H1 (cell line): ENCODE results near the gene DENND4B. TPM values are rescaled to one million over a fixed set of nuclear protein-coding genes. Genes with fewer than 3 reads are reported as not detected.
A peak's percentile ranks its signal among the peaks of the same experiment; 100 is the strongest.

Experiments
- CTCF ChIA-PET: fragments of 300-600 bp; sonication (Branson Sonifier 250); formaldehyde crosslinking; loops from one replicate; lab custom pipeline; 2021; ENCODE audit not compliant: partially characterized antibody; lab: Charles Lee
- POLR2A ChIA-PET: fragments of 300-600 bp; sonication (Branson Sonifier 250); formaldehyde crosslinking; loops from one replicate; lab custom pipeline; 2021; ENCODE audit warnings: inconsistent platforms; ENCODE audit not compliant: partially characterized antibody; lab: Charles Lee
- DNase-seq, 2 experiments: peaks; one replicate each; pipeline versions ENCODE4 v3.0.0 to v3.0.0-alpha.2; 2010 to 2022; ENCODE audit warnings: low spot score in 2 of 2, low read depth in 1 of 2, mixed read lengths in 1 of 2
- FAIRE-seq: peaks from 2 replicates; lab custom pipeline; 2011; peaks lifted over from hg19 to GRCh38; lab: Jason Lieb, UNC
- H2AFZ ChIP-seq: 2 replicates; pipeline ENCODE4 v1.8.1; 2012; ENCODE audit warnings: low read length, inconsistent platforms
- H2AK5ac ChIP-seq: 2 replicates; pipeline ENCODE4 v1.6.1; 2013; ENCODE audit warnings: low read depth, low read length
- H2BK120ac ChIP-seq: replicated peaks from 2 replicates; pipeline ENCODE3; 2013; ENCODE audit warnings: low read depth, low read length, inconsistent platforms
- H2BK12ac ChIP-seq: 2 replicates; pipeline ENCODE4 v1.6.1; 2013; ENCODE audit warnings: low read depth, low read length
- H2BK15ac ChIP-seq: 2 replicates; pipeline ENCODE4 v1.6.1; 2013; ENCODE audit warnings: low read length
- H2BK20ac ChIP-seq: 2 replicates; pipeline ENCODE4 v1.6.1; 2013; ENCODE audit warnings: low read length
- H2BK5ac ChIP-seq: 2 replicates; pipeline ENCODE4 v1.6.1; 2013; ENCODE audit warnings: low read depth, low read length
- H3K14ac ChIP-seq: 2 replicates; pipeline ENCODE4 v1.6.1; 2013; ENCODE audit warnings: inconsistent platforms; ENCODE audit not compliant: insufficient read length
- H3K18ac ChIP-seq: 2 replicates; pipeline ENCODE4 v1.6.1; 2013; ENCODE audit warnings: low read length; ENCODE audit errors: extremely low read depth
- H3K23ac ChIP-seq: 2 replicates; pipeline ENCODE4 v1.6.1; 2013; ENCODE audit warnings: inconsistent platforms; ENCODE audit not compliant: insufficient read length
- H3K23me2 ChIP-seq: 2 replicates; pipeline ENCODE4 v1.6.1; 2013; ENCODE audit warnings: low read depth, low read length
- H3K27ac ChIP-seq: 2 replicates; pipeline ENCODE4 v1.6.1; 2011; ENCODE audit warnings: low read depth, low read length, inconsistent platforms
- H3K27me3 ChIP-seq, 4 experiments: replicated peaks in 1 of 4; 1 replicate in 1 of 4; 2 replicates in 3 of 4; pipeline versions ENCODE4 v1.6.1 to v1.8.1; 2011 to 2013; ENCODE audit warnings: low read length in 3 of 4, mild to moderate bottlenecking in 3 of 4, inconsistent platforms in 2 of 4, mixed read lengths in 2 of 4, moderate library complexity in 1 of 4; ENCODE audit not compliant: control insufficient read depth in 3 of 4, insufficient read depth in 3 of 4; ENCODE audit errors: extremely low read depth in 1 of 4
- H3K36me3 ChIP-seq, 4 experiments: 2 replicates each; pipeline versions ENCODE4 v1.6.1 to v1.8.1; 2011 to 2013; ENCODE audit warnings: mild to moderate bottlenecking in 4 of 4, low read length in 3 of 4, moderate library complexity in 2 of 4, control low read depth in 1 of 4, inconsistent platforms in 1 of 4; ENCODE audit not compliant: insufficient read depth in 4 of 4, control insufficient read depth in 2 of 4
- H3K4ac ChIP-seq: replicated peaks from 2 replicates; pipeline ENCODE3; 2013; ENCODE audit warnings: low read length, low read depth, mixed read lengths, inconsistent platforms; ENCODE audit not compliant: insufficient read length
- H3K4me1 ChIP-seq, 4 experiments: replicated peaks in 1 of 4; 1 replicate in 1 of 4; 2 replicates in 3 of 4; pipeline versions ENCODE4 v1.6.1 to v1.8.1; 2011 to 2013; ENCODE audit warnings: low read length in 3 of 4, inconsistent platforms in 2 of 4, mixed read lengths in 1 of 4; ENCODE audit not compliant: insufficient read depth in 4 of 4, control insufficient read depth in 3 of 4
- H3K4me2 ChIP-seq, 2 experiments: 2 replicates each; pipeline versions ENCODE4 v1.6.1 to v1.8.1; 2011 to 2013; ENCODE audit warnings: low read depth in 2 of 2, low read length in 2 of 2, control low read depth in 1 of 2, inconsistent platforms in 1 of 2, mild to moderate bottlenecking in 1 of 2; ENCODE audit not compliant: insufficient read depth in 1 of 2
- H3K4me3 ChIP-seq, 4 experiments: fragments of 200-600, 300-600 bp in 1 of 4; sonication (generic), shearing (Covaris generic), sonication (Bioruptor Twin) in 1 of 4; 2 replicates each; pipeline versions ENCODE4 v1.5.1 to v1.8.1; 2011 to 2016; ENCODE audit warnings: low read length in 4 of 4, low read depth in 3 of 4, control low read depth in 2 of 4, inconsistent platforms in 2 of 4, mild to moderate bottlenecking in 2 of 4, mixed read lengths in 1 of 4, moderate library complexity in 1 of 4; ENCODE audit not compliant: insufficient read depth in 2 of 4; ENCODE audit errors: extremely low read depth in 1 of 4
- H3K56ac ChIP-seq: replicated peaks from 2 replicates; pipeline ENCODE3; 2013; ENCODE audit warnings: low read depth, mild to moderate bottlenecking, mixed read lengths, low read length, inconsistent platforms; ENCODE audit not compliant: insufficient read length
- H3K79me1 ChIP-seq: 2 replicates; pipeline ENCODE4 v1.6.1; 2013; ENCODE audit warnings: low read depth, low read length, control low read depth
- H3K79me2 ChIP-seq, 2 experiments: 2 replicates each; pipeline versions ENCODE4 v1.6.1 to v1.8.1; 2012 to 2013; ENCODE audit warnings: low read length in 2 of 2, mild to moderate bottlenecking in 2 of 2, inconsistent platforms in 1 of 2; ENCODE audit not compliant: insufficient read depth in 2 of 2, control insufficient read depth in 1 of 2
- H3K9ac ChIP-seq, 4 experiments: replicated peaks in 1 of 4; 1 replicate in 1 of 4; 2 replicates in 3 of 4; pipeline versions ENCODE4 v1.6.1 to v1.8.1; 2011 to 2013; ENCODE audit warnings: low read depth in 3 of 4, low read length in 3 of 4, control low read depth in 2 of 4, mild to moderate bottlenecking in 2 of 4, moderate library complexity in 2 of 4, inconsistent platforms in 1 of 4; ENCODE audit errors: extremely low read depth in 1 of 4
- H3K9me3 ChIP-seq, 2 experiments: 2 replicates each; pipeline versions ENCODE4 v1.6.1 to v1.8.1; 2012 to 2013; ENCODE audit warnings: mild to moderate bottlenecking in 2 of 2, moderate library complexity in 2 of 2, control low read depth in 1 of 2, inconsistent platforms in 1 of 2, low read depth in 1 of 2, low read length in 1 of 2, mixed read lengths in 1 of 2; ENCODE audit not compliant: insufficient read depth in 2 of 2
- H4K20me1 ChIP-seq, 2 experiments: replicated peaks in 1 of 2; 2 replicates each; pipeline versions ENCODE3 to v1.8.1; 2011 to 2013; ENCODE audit warnings: inconsistent platforms in 2 of 2, low read length in 2 of 2, mild to moderate bottlenecking in 1 of 2; ENCODE audit not compliant: insufficient read depth in 2 of 2, control insufficient read depth in 1 of 2
- H4K5ac ChIP-seq: 2 replicates; pipeline ENCODE4 v1.6.1; 2013; ENCODE audit warnings: low read length, low read depth, mixed read lengths, inconsistent platforms; ENCODE audit not compliant: insufficient read length
- H4K8ac ChIP-seq: 2 replicates; pipeline ENCODE4 v1.8.0; 2013; ENCODE audit warnings: mild to moderate bottlenecking, moderate library complexity, low read length, inconsistent platforms; ENCODE audit not compliant: insufficient read depth; ENCODE audit errors: extremely low read depth
- H4K91ac ChIP-seq: replicated peaks from 2 replicates; pipeline ENCODE3; 2013; ENCODE audit warnings: low read length, mixed read lengths, inconsistent platforms; ENCODE audit not compliant: insufficient read length
- BACH1 ChIP-seq: IDR thresholded peaks from 2 replicates; pipeline ENCODE4 v1.6.1; 2012; ENCODE audit warnings: low read length, improper control_type of control experiment
- BRCA1 ChIP-seq: IDR thresholded peaks from 2 replicates; pipeline ENCODE4 v1.6.1; 2012; ENCODE audit warnings: low read depth, low read length, improper control_type of control experiment
- CBX5 ChIP-seq: fragments of 300-800, 300-1000 bp; sonication (generic); IDR thresholded peaks from 2 replicates; pipeline ENCODE4 v1.7.1; 2016; ENCODE audit warnings: antibody characterized with exemption, low read length, low read depth
- CBX8 ChIP-seq: fragments of 300-800, 300-1000 bp; sonication (generic); IDR thresholded peaks from 2 replicates; pipeline ENCODE4 v1.7.1; 2016; ENCODE audit warnings: low read depth, low read length, borderline replicate concordance
- E2F6 ChIP-seq: IDR thresholded peaks from 2 replicates; pipeline ENCODE4 v1.6.1; 2012; ENCODE audit warnings: inconsistent platforms
- KDM5A ChIP-seq: fragments of 200-600 bp; IDR thresholded peaks from 2 replicates; pipeline ENCODE4 v1.7.1; 2012; ENCODE audit warnings: mild to moderate bottlenecking, low read length, inconsistent platforms, mixed read lengths
- RFX5 ChIP-seq: IDR thresholded peaks from 2 replicates; pipeline ENCODE4 v1.6.1; 2011; ENCODE audit warnings: low read depth, low read length, improper control_type of control experiment, borderline replicate concordance
- SUZ12 ChIP-seq: fragments of 200-600 bp; sonication (generic); IDR thresholded peaks from 2 replicates; pipeline ENCODE4 v1.6.1; 2012; ENCODE audit warnings: mild to moderate bottlenecking, inconsistent platforms, low read length, moderate library complexity, mixed read lengths
- WGBS, 2 experiments: shearing (Covaris generic) in 1 of 2; methylation state at CpG; one replicate each; pipeline versions ENCODE4 v1.1.6 to v1.1.7; 2013 to 2015; ENCODE audit warnings: low lambda C conversion rate in 2 of 2, mixed read lengths in 2 of 2, inconsistent platforms in 1 of 2, low coverage in 1 of 2, missing lambda C conversion rate in 1 of 2; ENCODE audit not compliant: insufficient replicate concordance in 2 of 2, insufficient coverage in 1 of 2, insufficient read length in 1 of 2; ENCODE audit errors: extremely low coverage in 1 of 2, missing lambda C conversion rate in 1 of 2; 5-methylcytosine and 5-hydroxymethylcytosine counted together
- polyA plus RNA-seq, 7 experiments: library from polyadenylated mRNA; depleted of rRNA in 3 of 7; stranded (reverse) in 5 of 7; unstranded in 2 of 7; fragments of >200 nt in 5 of 7; fragments of 200-250 nt in 2 of 7; gene quantifications; 1 replicate in 5 of 7; 2 replicates in 1 of 7; 4 replicates in 1 of 7; pipeline versions ENCODE4 v1.2.1 to v1.2.3, GENCODE V29; 2011 to 2013; ENCODE audit warnings: missing spikeins in 2 of 7, mixed read lengths in 2 of 7
- total RNA-seq: library from RNA; stranded (reverse); fragmentation: NEBNext Ultra II Directional; extraction: Animal tissue kit (Norgen Biotek cat#: 25700); gene quantifications from 2 replicates; pipeline ENCODE4 v1.2.1, GENCODE V29; 2021
- TF ChIP-seq, protein P1 (sequence below): IDR thresholded peaks from 2 replicates; pipeline ENCODE4 v1.6.1; 2011; ENCODE audit warnings: low read depth, mild to moderate bottlenecking, low read length; ENCODE audit not compliant: insufficient read depth
- TF ChIP-seq, protein P2 (sequence below): IDR thresholded peaks from 2 replicates; pipeline ENCODE4 v1.6.1; 2012; ENCODE audit warnings: low read length, inconsistent platforms

The DENND4B gene
- total and polyA plus RNA-seq, 2 of the 8 experiments (the other 6 are each of a cell fraction or from before 2014, with no cell fraction given): 45.6 to 61.1 TPM

DNA sequence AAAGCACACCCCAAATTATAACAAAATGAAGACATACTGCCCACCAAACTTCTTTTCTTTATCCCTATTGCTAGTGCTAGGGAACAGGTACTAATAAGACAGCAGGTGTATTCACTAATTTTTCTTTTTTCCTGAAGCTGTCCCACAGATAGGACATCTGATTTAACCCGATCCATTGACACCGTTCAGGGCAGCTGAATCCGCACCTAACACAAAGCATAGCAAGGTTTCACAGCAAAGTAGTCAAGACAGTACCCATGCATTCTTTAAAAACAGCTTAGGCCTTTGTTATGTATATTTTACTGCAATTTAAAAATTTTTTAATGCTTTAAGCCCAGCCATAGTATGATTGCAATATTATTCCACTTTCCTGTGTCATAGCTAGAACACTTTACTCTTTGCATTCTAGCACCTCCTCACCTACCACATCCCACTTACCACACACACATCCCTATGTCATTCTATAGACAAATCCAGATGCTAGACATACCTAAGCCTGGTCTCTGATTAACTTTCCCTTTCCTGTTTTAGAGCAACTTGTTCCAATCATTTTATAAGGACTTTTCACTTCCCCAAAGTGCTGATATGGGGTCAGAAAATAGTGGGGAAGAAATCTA, 64.1 kb downstream of the DENND4B start:
- Histone ChIP-seq H3K27me3 (no peaks in the 10 kb centered on the region), H2BK15ac (no peak overlapping the region), H3K23ac (no peak overlapping the region), H3K4me1 (peaks cover 0 to 13% (median 4%) of the 10 kb centered on the region in 4 experiments), H3K56ac (no peak overlapping the region), H3K9me3 (no peaks in the 10 kb centered on the region), H3K23me2 (no peaks in the 10 kb centered on the region), H3K79me1 (peaks cover 3% of the 10 kb centered on the region), H3K36me3 (no peaks in the 10 kb centered on the region), H4K91ac (no peak overlapping the region), H3K4me2 (peak overlapping the region in 1 of 2 experiments; percentile 28; a peak in 2 of 4 replicates), H3K14ac (no peak overlapping the region), H3K79me2 (peaks cover 0 to 90% of the 10 kb centered on the region in 2 experiments; a peak in 3 of 4 replicates), H2BK120ac (no peak overlapping the region), H3K4ac (no peak overlapping the region), H2BK5ac (no peak overlapping the region), H2BK12ac (no peak overlapping the region), H2AFZ (no peak overlapping the region), H4K8ac (no peak overlapping the region), H3K4me3 (no peak overlapping the region), H3K27ac (no peak overlapping the region), H2AK5ac (no peak overlapping the region), H2BK20ac (no peak overlapping the region), H3K9ac (no peak overlapping the region), H4K20me1 (peaks cover 10 to 16% of the 10 kb centered on the region in 2 experiments), H4K5ac (no peak overlapping the region), H3K18ac (no peak overlapping the region)
- no peak for DNase-seq
- CTCF ChIA-PET: interaction anchor here (1.0 to 1.3 kb wide), 2 partner anchors 22 to 185 kb away, joined by 3 read pairs; no protein-coding TSS in a partner anchor
- no peak for FAIRE-seq
- POLR2A ChIA-PET: interaction anchor here (0.5 to 1.9 kb wide), 6 partner anchors 10 to 109 kb away, joined by 3 to 12 read pairs (median 4); partner anchors contain the start of gene RPS27
- 76% methylated on average over 3 of the region's 3 CpGs; no CpG with 5 or more reads in 1 of the 2 experiments for WGBS, 2 experiments
- TF ChIP-seq BACH1 (no peak), KDM5A (no peak), CBX5 (no peak), RFX5 (no peak), CBX8 (no peak), SUZ12 (no peak), BRCA1 (no peak), E2F6 (no peak)
- TF ChIP-seq, protein P1, sequence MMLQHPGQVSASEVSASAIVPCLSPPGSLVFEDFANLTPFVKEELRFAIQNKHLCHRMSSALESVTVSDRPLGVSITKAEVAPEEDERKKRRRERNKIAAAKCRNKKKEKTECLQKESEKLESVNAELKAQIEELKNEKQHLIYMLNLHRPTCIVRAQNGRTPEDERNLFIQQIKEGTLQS: no peak
- TF ChIP-seq, protein P2, sequence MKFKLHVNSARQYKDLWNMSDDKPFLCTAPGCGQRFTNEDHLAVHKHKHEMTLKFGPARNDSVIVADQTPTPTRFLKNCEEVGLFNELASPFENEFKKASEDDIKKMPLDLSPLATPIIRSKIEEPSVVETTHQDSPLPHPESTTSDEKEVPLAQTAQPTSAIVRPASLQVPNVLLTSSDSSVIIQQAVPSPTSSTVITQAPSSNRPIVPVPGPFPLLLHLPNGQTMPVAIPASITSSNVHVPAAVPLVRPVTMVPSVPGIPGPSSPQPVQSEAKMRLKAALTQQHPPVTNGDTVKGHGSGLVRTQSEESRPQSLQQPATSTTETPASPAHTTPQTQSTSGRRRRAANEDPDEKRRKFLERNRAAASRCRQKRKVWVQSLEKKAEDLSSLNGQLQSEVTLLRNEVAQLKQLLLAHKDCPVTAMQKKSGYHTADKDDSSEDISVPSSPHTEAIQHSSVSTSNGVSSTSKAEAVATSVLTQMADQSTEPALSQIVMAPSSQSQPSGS: no peak
